ENCODE measurements around the gene DHRS12.

DHRS12 gene

GRCh38 chr13:51805925-51806324 is 2.0 kb upstream of the DHRS12 start:
- no peak for DNase-seq

GRCh38 chr13:51805313-51805712 is 1.4 kb upstream of the DHRS12 start:
- DNase-seq = no peak

- DNase-seq = peak; percentile 48
These were observed 571 bp upstream of the DHRS12 start for GRCh38 chr13:51804295-51805172.

GRCh38 chr13:51802631-51803418 is 1.1 kb downstream of the DHRS12 start:
- DNase-seq = no peak

GRCh38 chr13:51801631-51802099 is 2.3 kb downstream of the DHRS12 start:
- DNase-seq = no peak

- no peak for DNase-seq
These were observed 3.5 kb downstream of the DHRS12 start for GRCh38 chr13:51800486-51800885.

GRCh38 chr13:51799261-51799660 is 4.7 kb downstream of the DHRS12 start:
- no peak for DNase-seq

- peak; percentile 51 for DNase-seq
These were observed 6.1 kb downstream of the DHRS12 start for GRCh38 chr13:51797664-51798488.

- no peak for DNase-seq
These were observed 7.4 kb downstream of the DHRS12 start for GRCh38 chr13:51796546-51796945.

- no peak for DNase-seq
These were observed 8.5 kb downstream of the DHRS12 start for GRCh38 chr13:51795419-51795818.

GRCh38 chr13:51794964-51795363 is 9.0 kb downstream of the DHRS12 start:
- no peak for DNase-seq

- peak; percentile 61 for DNase-seq
These were observed 10.2 kb downstream of the DHRS12 start for GRCh38 chr13:51793570-51794271.

GRCh38 chr13:51786425-51787265 is 17.3 kb downstream of the DHRS12 start:
- DNase-seq = no peak

GRCh38 chr13:51785712-51786424 is 18.1 kb downstream of the DHRS12 start:
- no peak for DNase-seq

- DNase-seq = no peak
These were observed 19.9 kb downstream of the DHRS12 start for GRCh38 chr13:51784097-51784496.

GRCh38 chr13:51783428-51784094 is 20.4 kb downstream of the DHRS12 start:
- no peak for DNase-seq

GRCh38 chr13:51782026-51782710 is 21.8 kb downstream of the DHRS12 start:
- DNase-seq = no peak

GRCh38 chr13:51781246-51782022 is 22.5 kb downstream of the DHRS12 start:
- DNase-seq = no peak

- no peak for DNase-seq
These were observed 23.9 kb downstream of the DHRS12 start for GRCh38 chr13:51780099-51780498.
